ENCODE measurements around the gene ARF1.
A peak's percentile ranks its signal among the peaks of the same experiment; 100 is the strongest.
"Not testable (repeated sequence)": the region's sequence is repeated elsewhere in the genome, so short reads cannot be mapped to it uniquely, and the experiment has no call there.

The ARF1 gene

DNA sequence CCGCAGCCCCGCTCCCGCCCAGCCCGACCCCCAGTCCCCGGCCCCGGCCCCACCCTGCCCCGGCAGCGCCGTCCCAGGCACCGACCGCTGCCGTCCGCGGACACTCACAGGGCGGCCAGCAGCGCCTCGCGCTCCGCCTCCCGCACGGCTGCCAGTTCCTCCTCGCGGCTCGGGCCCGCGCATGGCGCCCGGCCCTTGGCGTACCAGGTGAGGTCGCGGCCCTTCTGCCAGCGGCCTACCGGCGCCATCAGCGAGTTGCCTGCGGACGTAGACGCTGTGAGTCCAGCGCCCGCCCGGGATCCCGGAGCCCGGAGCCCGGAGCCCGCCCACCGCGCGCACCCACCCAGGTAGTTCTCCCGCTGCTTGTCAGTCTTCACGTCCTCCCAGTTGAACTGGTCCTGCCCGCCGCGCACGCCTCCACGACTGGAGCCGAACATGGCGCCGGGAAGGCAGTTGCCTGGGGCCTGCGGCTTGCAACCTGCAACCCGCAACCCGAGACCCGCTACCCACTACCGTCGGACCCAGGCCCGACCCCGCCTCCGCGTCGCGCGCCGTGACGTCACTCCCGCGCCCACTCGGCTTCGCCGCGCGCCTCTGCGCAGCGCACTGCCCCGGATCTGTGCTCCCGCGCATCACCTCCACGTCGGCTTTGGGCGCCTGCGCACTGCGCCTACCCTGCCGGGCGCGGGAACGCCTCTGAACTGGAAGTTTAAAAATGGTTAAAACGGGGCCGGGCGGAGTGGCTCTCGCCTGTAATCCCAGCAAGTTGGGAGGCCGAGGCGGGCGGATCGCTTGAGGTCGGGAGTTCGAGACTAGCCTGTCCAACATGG, 20.5 kb downstream of the ARF1 start, which contains the start of gene C1orf35:
Gene C1orf35, minus strand, starts transcription at position 535 of the 830 bp plus-strand sequence. Its CDS starts 98 bp downstream, at position 437.
- peak; percentile 93 for DNase-seq (ENCODE audit: low spot score)

DNA sequence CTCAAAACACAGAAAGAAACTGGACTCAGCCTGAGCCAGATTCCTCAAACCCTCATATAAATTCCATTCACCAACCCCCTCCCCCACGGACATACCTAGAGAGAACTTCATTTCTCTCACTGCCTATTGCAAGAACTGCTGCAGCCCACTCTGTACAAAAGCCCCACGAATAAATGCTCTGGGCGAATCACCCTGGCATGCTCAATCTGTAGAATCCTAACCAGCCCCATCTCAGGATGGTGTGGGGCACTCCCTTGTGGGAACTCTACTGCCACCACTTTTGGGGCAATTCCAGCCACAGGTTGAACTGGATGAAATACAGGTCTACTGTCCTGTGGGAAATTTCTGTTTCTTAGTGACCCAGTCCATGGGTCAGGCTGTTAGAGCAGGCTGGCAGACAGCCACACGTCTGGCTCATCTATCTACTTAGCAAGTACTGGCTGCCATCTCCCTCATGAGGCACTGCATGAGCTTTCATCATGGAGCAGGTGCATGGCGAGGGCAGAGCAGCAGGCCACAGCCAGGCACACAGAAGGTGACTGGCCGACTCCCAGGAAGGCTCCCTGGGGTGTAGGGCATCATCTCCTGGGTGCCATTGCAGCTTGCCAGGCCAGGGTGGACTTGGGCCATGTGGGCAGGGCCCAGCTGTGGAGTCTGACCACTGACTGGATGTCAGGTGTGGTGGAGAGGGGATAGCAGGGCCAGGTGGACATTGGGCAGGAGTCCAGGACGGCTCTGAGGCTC, 22.2 kb downstream of the ARF1 start:
- no peak for DNase-seq (ENCODE audit: low spot score)

GRCh38 chr1:228105270-228105995, 22.9 kb downstream of the ARF1 start:
- DNase-seq (ENCODE audit: low spot score), result no peak

GRCh38 chr1:228105996-228106799, 23.7 kb downstream of the ARF1 start:
- no peak for DNase-seq (ENCODE audit: low spot score)

GRCh38 chr1:228106800-228107054, 24.2 kb downstream of the ARF1 start:
- DNase-seq (ENCODE audit: low spot score), result no peak

GRCh38 chr1:228107636-228108035, 25.1 kb downstream of the ARF1 start:
- DNase-seq (ENCODE audit: low spot score), result no peak

GRCh38 chr1:228108055-228108690, 25.7 kb downstream of the ARF1 start:
- DNase-seq (ENCODE audit: low spot score), result no peak

DNA sequence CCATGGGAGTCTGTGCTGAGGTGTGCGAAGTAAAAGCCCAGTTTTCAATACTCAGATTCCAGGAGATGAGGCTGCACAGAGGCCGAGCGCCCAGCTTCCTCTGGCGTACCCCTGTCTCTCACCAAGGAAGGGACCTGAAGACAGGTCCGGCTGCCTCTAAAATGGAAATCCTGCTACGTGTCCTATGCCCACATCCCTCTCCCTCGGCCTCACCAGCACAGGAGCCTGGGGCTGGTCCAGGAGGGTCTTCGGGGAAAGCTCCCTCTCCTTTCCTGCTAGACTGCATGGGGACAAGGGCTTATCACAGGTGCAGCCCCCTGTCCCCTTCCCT, 26.2 kb downstream of the ARF1 start:
- no peak for DNase-seq (ENCODE audit: low spot score)

DNA sequence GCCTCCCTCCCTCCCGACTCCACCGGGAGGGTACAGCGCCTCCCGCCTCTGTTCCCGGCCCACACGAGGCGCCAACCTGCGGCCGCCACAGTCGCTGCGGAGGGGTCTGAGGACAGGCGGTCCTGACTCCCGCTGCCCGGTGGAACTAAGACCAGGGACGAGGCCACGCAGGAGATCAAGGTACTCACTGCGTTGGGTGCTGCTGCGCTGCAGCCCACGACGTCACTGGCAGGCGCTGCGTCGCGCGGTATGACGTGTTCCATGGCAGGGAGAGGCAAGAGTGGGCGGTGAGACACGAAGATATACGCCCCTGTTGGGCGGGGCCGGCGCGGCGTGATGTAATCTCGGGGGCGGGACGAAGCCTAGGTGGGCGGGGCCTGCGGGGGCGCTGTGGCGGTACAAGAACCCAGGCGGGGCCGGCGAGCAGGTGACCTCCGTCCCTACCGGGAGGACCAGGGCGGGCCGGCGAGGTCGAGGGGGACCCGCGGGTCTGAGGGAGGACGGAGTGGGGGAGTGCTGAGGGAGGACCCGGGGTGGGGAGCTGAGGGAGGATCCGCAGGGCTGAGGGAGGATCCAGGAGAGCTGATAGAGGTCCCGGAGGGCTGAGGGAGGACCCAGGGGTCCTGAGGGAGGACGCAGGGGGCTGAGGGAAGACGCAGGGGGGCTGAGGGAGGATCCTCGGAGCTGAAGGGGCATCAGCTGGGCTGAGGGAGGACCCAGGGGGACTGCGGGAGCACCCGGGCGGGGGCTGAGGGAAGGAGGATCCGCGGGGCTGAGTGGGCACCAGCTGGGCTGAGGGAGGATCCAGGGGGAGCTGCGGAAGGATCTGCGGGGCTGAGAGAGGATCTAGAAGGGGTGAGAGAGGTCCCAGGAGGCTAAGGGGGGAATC, 26.8 kb downstream of the ARF1 start, which contains the start of gene MRPL55:
Gene MRPL55, minus strand, starts transcription at position 227 of the 889 bp plus-strand sequence. CDS start 1,039 bp downstream, outside the sequence.
- DNase-seq (ENCODE audit: low spot score), result peak; percentile 97

DNA sequence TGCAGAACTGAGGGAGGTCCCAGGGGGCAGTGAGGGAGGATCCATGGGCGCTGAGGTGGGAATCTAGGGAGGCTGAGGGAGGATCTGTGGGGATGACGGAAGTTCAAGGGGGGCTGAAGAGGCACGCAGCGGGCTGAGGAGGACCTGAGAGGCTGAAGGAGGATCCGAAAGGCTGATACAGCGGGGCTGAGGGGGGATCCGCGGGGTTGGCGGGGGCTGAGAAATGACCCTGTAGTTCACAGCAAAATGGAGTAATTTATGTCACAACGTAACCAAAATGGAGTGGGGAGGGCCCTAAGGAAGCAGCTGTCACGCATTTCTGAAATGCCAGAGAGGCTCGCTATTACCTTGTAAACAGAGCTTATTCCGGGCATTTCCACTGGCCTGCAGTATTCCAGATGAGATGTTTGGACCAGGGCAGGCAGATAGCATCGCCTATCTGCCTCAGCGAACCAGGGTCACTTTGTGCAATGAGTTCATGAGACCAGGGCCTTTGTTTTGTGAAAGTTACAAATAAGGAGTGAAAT, 27.5 kb downstream of the ARF1 start:
- no peak for DNase-seq (ENCODE audit: low spot score)

GRCh38 chr1:228110556-228110955, 28.0 kb downstream of the ARF1 start:
- no peak for DNase-seq (ENCODE audit: low spot score)

DNA sequence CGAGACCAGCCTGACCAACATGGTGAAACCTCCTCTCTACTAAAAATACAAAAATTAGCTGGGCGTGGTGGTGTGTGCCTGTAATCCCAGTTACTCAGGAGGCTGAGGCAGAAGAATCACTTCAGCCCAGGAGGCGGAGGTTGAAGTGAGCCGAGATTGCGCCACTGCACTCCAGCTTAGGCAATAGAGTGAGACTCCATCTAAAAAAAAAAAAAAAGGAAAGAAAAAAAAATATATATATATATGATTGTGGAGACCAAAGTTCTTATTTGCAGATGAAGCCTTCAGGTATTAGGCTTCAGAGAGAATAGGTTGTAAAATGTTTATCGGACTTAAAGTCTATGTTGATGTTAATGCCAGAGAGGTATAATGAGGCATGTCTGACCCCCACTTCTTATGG, 28.8 kb downstream of the ARF1 start:
- DNase-seq (ENCODE audit: low spot score), result not testable (repeated sequence)

DNA sequence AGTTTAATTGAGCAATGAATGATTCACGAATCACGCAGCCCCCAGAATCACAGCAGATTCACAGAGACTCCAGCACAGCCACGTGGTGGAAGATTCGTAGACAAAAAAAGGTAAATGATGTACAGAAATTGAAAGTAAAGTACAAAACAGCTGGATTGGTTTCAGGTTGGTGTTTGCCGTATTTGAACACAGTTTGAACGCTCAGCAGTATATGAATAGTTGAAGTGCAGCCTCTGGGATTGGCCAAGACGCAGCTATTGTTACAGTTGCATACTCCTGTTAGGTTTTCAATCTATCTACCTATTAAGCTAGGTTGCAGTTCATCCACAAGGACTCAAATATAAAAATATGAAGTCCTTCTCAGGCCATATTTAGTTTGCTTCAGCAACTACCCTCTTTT, 29.7 kb downstream of the ARF1 start:
- no peak for DNase-seq (ENCODE audit: low spot score)

DNA sequence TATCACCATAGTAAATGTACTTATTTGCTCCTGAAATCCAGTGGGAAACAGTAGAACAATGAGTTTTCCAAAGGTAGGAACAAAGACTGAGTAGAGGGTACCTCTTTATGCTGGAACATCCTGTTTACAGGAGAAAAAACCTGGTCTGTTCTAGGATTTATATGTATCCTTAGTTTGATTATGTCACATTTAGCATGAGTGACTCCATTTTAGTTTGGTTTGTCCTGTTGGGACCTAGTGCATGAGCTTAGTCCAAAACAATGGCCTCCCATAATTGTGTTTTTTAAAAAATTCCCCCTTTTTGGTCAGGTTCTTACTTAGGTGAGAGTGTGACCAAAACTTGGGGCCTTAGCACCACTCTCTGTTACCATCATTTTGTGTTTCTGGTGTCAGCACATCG, 30.1 kb downstream of the ARF1 start:
- no peak for DNase-seq (ENCODE audit: low spot score)

DNA sequence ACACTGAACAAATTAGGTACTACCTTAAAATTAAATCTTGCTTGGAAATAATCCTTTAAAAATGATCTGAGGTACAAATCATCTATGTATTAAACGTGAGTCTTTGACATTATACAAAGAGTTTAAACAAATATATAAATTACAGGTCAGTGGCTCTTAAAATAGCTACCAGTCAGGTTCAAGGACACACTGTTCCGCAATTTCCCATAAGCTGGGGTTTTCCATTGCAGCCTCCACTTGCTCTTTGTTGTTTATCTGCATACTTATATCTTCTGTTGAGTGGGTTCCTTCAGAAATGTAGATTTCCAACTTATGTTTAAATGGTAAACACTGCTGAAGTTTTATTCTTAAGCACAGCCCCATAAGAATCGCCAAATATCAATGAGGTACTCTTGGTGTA, 32.3 kb downstream of the ARF1 start:
- no peak for DNase-seq (ENCODE audit: low spot score)

DNA sequence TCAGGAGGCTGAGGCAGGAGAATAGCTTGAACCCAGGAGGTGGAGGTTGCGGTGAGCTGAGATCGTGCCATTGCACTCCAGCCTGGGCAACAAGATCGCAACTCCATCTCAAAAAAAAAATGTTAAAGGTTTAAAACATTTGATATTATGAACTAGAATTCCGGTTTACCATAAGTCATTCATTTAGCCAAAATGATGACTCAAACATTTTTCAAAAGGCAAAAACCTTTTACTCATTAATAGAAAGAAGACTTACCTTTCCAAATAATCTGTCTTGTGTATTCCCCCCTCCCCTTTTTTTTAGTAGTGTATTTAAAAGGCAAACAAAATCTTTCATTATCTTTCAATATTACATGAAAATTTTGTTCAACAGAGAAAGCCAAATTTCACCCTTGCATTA, 34.8 kb downstream of the ARF1 start:
- no peak for DNase-seq (ENCODE audit: low spot score)

GRCh38 chr1:228118040-228118439, 35.5 kb downstream of the ARF1 start:
- DNase-seq (ENCODE audit: low spot score), result no peak

DNA sequence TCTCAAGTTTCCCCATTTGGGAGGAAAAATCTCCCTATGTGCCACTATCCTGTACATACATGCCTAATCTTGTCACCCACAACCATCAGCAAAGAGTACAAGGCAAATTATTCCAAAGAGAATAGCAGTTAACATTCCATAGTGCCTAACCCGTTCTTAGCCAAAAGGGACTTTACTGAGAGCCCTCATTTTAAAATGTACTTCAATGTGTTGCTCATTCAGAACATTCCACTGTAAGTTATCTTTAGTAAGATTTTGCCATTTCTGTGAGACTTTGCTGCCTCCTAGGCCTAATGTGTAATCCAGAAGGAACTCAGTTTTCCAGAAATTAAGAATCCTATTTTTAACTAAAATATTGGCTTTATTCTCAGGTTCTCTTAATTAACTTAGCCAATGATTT, 37.8 kb downstream of the ARF1 start:
- DNase-seq (ENCODE audit: low spot score), result no peak

- DNase-seq (ENCODE audit: low spot score), result no peak
Measured at GRCh38 chr1:228120857-228121489, 38.5 kb downstream of the ARF1 start.

GRCh38 chr1:228122921-228123441, 40.5 kb downstream of the ARF1 start:
- no peak for DNase-seq (ENCODE audit: low spot score)

All from CD4-positive, alpha-beta T cell treated with Interleukin-15 for 4 hours (primary cell).